WI38 (cell line): ENCODE data around the gene TEX26.

ENCODE experiments used
- H3K4me3 ChIP-seq: 2 replicates; pipeline ENCODE4 v1.5.1; 2011; ENCODE audit warnings: low read depth, mild to moderate bottlenecking, control low read depth, low read length
- TF ChIP-seq, protein P1 (sequence below): IDR thresholded peaks from 2 replicates; pipeline ENCODE4 v1.5.1; 2012; ENCODE audit warnings: low read depth, mild to moderate bottlenecking, control low read depth, low read length

Gene TEX26

DNA sequence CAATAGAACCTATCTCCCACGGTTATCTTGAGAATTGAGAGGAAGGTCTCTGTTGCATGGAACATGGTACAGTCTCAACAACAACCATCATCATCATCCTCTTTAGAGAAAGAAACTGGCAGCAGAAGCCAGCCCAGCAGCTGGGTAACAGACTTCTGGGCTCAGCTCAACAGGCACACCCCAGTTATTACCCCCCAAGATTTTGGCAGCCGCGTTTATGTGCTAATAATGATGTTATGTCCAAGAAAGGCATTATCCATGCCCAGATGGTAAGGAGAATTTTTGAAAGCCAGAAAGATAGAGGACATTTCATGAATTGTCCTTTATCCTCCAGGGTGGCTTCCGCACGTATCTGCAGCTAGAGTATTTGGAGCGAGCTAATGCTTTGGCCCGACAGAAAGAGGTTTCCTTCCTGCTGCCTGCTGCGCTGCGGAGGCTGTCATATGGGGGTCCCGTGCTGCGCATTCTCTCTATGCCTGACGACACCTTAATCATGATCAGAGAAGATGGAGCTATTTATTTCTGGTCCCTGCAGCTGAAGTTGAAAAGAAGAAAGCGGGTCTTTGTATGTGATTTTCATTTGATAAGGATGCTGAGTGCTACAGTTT is 89.9 kb downstream of the TEX26 start:
- no peak overlapping the region for H3K4me3 ChIP-seq
- TF ChIP-seq, protein P1, sequence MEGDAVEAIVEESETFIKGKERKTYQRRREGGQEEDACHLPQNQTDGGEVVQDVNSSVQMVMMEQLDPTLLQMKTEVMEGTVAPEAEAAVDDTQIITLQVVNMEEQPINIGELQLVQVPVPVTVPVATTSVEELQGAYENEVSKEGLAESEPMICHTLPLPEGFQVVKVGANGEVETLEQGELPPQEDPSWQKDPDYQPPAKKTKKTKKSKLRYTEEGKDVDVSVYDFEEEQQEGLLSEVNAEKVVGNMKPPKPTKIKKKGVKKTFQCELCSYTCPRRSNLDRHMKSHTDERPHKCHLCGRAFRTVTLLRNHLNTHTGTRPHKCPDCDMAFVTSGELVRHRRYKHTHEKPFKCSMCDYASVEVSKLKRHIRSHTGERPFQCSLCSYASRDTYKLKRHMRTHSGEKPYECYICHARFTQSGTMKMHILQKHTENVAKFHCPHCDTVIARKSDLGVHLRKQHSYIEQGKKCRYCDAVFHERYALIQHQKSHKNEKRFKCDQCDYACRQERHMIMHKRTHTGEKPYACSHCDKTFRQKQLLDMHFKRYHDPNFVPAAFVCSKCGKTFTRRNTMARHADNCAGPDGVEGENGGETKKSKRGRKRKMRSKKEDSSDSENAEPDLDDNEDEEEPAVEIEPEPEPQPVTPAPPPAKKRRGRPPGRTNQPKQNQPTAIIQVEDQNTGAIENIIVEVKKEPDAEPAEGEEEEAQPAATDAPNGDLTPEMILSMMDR: no peak

DNA sequence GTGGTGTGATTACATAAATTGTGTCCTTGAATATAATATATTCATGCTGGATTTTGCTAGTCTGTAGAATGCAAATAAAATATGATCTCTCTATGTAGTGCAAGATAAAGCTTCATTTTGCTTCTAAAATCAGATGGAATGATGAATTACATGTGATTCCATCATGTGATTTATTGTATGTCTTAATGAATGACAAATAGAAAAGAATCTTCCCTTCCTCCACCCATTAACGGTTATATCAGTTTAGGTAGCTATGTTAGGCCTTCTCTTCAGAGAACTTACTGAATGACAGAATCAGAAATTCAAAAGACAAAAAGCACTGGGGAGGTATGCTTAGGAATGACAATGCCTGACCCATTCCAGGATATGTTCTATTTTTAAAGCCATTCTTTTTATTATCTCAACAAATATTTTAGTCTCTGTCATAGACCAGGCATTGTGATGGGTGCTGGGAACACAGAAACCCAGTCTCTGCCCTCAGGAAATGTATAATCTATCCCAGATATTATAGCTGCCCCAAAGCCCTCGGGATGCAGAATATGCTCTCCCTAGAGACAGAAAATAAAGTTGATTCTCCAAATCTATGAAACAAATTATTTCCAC is 90.6 kb downstream of the TEX26 start:
- TF ChIP-seq, protein P1: no peak
- no peak overlapping the region for H3K4me3 ChIP-seq
